CD4-positive, alpha-beta T cell (primary cell): ENCODE measurements around the gene NAV2. TPM values are rescaled to one million over a fixed set of nuclear protein-coding genes. Genes with fewer than 3 reads are reported as not detected.

Source experiments
- ATAC-seq: fragments of 200-7000 bp; cut with Tn5 transposase; one replicate; pipeline ENCODE4 v1.10.0; 2022; ENCODE audit warnings: mild to moderate bottlenecking; ENCODE audit not compliant: poor library complexity
- CTCF ChIA-PET: fragments of 350-600 bp; sonication (Branson Sonifier 250); formaldehyde crosslinking; loops from one replicate; lab custom pipeline; 2021; ENCODE audit warnings: antibody characterized with exemption, inconsistent platforms; lab: Charles Lee
- POLR2A ChIA-PET: fragments of 350-600 bp; sonication (Branson Sonifier 250); formaldehyde crosslinking; loops from one replicate; lab custom pipeline; 2021; ENCODE audit warnings: antibody characterized with exemption, inconsistent platforms; lab: Charles Lee
- DNase-seq, 14 experiments: peaks; one replicate each; pipeline ENCODE4 v3.0.0-alpha.2; 2013 to 2020; ENCODE audit warnings: mixed read lengths in 2 of 14
- H3K27ac ChIP-seq, 2 donors: one replicate each; pipeline versions ENCODE4 v1.5.1 to v1.7.0; 2013; ENCODE audit warnings: low read length in 2 of 2, low read depth in 1 of 2, mild to moderate bottlenecking in 1 of 2
- H3K27me3 ChIP-seq, 2 experiments: 1 replicate in 1 of 2; 2 replicates in 1 of 2; pipeline versions ENCODE4 v1.6.1 to v1.7.0; 2013; ENCODE audit warnings: low read length in 2 of 2, control low read depth in 1 of 2, mild to moderate bottlenecking in 1 of 2, moderate library complexity in 1 of 2; ENCODE audit not compliant: insufficient read depth in 2 of 2, control insufficient read depth in 1 of 2
- H3K36me3 ChIP-seq: one replicate; pipeline ENCODE4 v1.6.1; 2013; ENCODE audit warnings: low read length, control low read depth; ENCODE audit not compliant: insufficient read depth
- H3K4me1 ChIP-seq: one replicate; pipeline ENCODE4 v1.6.1; 2013; ENCODE audit warnings: low read length, control low read depth; ENCODE audit not compliant: insufficient read depth
- H3K4me3 ChIP-seq: one replicate; pipeline ENCODE4 v1.5.1; 2013; ENCODE audit warnings: mild to moderate bottlenecking, low read length, moderate library complexity
- H3K9me3 ChIP-seq, 2 experiments: 1 replicate in 1 of 2; 2 replicates in 1 of 2; pipeline versions ENCODE4 v1.6.1 to v1.7.0; 2013; ENCODE audit warnings: low read length in 2 of 2, mild to moderate bottlenecking in 2 of 2, control low read depth in 1 of 2, moderate library complexity in 1 of 2; ENCODE audit not compliant: control insufficient read depth in 1 of 2, insufficient read depth in 1 of 2
- H3K27ac Mint-ChIP-seq: one replicate; pipeline ENCODE4 v1.8.0; 2020; ENCODE audit warnings: mixed read lengths
- H3K27me3 Mint-ChIP-seq: one replicate; pipeline ENCODE4 v1.8.0; 2021; ENCODE audit warnings: mixed read lengths
- H3K36me3 Mint-ChIP-seq: one replicate; pipeline ENCODE4 v1.8.0; 2021; ENCODE audit warnings: low read depth, mixed read lengths
- H3K4me1 Mint-ChIP-seq: one replicate; pipeline ENCODE4 v1.8.0; 2021; ENCODE audit warnings: low read depth, mixed read lengths
- H3K4me3 Mint-ChIP-seq: one replicate; pipeline ENCODE4 v1.8.0; 2020; ENCODE audit warnings: mild to moderate bottlenecking, mixed read lengths
- H3K9me3 Mint-ChIP-seq: one replicate; pipeline ENCODE4 v1.8.0; 2020; ENCODE audit warnings: mixed read lengths
- intact Hi-C, 2 experiments: fragments of 100-400 bp; cut with DNase I in 1 of 2; cut with micrococcal nuclease in 1 of 2; formaldehyde crosslinking; loops; one replicate each; pipeline versions ENCODE4 v1.15.1 to v1.9.0; 2023 to 2025; cut with DNase I, micrococcal nuclease
- total RNA-seq, 174 experiments: library from RNA in 2 of 174; stranded (reverse) in 2 of 174; gene quantifications; one replicate each; pipeline ENCODE4 v1.2.3 and lab custom pipeline; 2021 to 2026
- TF ChIP-seq, protein P1 (sequence below): fragments of 200-600 bp; IDR thresholded peaks from one replicate; pipeline ENCODE4 v1.8.0; 2022; ENCODE audit warnings: antibody characterized with exemption, mild to moderate bottlenecking

The NAV2 gene
- total RNA-seq, 2 experiments from 2014 or later: 0.55 to 0.64 TPM

DNA sequence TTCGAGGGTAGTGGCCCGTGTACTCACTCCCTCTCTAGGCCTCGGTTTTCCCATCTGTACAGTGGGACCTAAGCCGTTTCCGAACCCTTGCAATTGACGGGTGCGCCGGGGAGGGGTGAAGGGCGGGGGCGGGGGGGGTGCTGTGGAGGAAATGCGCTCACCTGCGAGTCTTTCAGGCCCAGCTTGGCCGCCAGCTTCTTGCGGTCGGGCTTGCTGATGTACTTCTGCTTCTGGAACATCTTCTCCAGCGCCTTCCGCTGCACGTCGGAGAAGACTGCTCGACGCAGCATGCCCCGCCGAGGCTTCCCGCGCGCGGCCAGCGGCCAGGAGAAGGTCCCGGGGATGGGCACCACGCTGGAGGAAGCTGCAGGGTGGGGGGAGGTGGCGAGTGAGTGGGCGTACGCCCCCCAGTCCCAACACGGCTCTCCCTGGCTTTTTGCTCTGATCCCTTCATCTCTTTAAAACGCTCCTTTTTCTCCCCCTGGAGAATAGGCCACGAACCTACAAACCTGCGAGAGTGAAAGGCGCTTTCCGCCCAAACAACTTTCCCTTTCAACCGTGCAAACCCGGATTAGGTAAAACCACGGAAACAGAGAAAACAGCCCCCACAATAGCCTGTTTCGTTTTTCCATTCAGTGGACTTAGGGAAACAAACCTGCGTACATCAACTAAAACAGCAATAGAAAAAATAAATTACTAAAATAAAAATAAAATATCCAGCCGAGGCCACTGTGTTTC is 444.4 kb downstream of the NAV2 start:
- intact Hi-C loops: no loop called here
- H3K36me3 ChIP-seq: no peaks in the 10 kb centered on the region
- Mint-ChIP-seq H3K4me3 (peak overlapping the region; percentile 85), H3K36me3 (no peaks in the 10 kb centered on the region), H3K9me3 (no peaks in the 10 kb centered on the region), H3K27me3 (peaks cover 63% of the 10 kb centered on the region), H3K4me1 (peaks cover 48% of the 10 kb centered on the region), H3K27ac (peak overlapping the region; percentile 12)
- DNase-seq (peak in 13 of 14 experiments; percentile 14 to 80 (median 38)), ATAC-seq (peak; percentile 68)
- peaks cover 57 to 61% of the 10 kb centered on the region in 2 experiments for H3K27me3 ChIP-seq
- ChIA-PET POLR2A (interaction anchor here (1.0 to 2.2 kb wide), 5 partner anchors 9 to 207 kb away, joined by 3 to 6 read pairs (median 4); partner anchors contain the start of gene HTATIP2), CTCF (no interaction called here)
- H3K27ac ChIP-seq: no peak overlapping the region
- peak overlapping the region; percentile 59 for H3K4me3 ChIP-seq
- peaks cover 40% of the 10 kb centered on the region for H3K4me1 ChIP-seq
- H3K9me3 ChIP-seq: peaks cover 14 to 47% of the 10 kb centered on the region in 2 experiments
- TF ChIP-seq, protein P1, sequence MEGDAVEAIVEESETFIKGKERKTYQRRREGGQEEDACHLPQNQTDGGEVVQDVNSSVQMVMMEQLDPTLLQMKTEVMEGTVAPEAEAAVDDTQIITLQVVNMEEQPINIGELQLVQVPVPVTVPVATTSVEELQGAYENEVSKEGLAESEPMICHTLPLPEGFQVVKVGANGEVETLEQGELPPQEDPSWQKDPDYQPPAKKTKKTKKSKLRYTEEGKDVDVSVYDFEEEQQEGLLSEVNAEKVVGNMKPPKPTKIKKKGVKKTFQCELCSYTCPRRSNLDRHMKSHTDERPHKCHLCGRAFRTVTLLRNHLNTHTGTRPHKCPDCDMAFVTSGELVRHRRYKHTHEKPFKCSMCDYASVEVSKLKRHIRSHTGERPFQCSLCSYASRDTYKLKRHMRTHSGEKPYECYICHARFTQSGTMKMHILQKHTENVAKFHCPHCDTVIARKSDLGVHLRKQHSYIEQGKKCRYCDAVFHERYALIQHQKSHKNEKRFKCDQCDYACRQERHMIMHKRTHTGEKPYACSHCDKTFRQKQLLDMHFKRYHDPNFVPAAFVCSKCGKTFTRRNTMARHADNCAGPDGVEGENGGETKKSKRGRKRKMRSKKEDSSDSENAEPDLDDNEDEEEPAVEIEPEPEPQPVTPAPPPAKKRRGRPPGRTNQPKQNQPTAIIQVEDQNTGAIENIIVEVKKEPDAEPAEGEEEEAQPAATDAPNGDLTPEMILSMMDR: no peak

DNA sequence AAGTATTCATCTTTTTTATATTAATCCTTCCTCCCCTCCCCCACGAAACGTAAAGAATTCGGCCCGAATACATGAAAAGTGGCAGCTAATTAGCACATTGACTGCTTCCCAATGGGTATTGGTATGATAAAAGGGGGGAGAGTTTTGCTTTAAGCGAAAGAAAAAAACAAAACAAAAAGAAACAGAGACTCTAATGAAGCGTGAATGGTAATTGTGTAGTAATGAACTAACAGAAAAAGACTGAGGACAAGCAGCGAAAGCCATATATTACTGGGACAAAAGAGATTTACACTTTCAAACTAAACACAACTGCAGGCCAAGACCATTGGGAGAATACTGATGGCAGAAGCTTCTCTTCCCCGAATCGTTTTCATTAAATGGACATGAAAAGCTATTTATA is 445.1 kb downstream of the NAV2 start:
- H3K9me3 ChIP-seq: peaks cover 14 to 51% of the 10 kb centered on the region in 2 experiments
- Mint-ChIP-seq H3K36me3 (no peaks in the 10 kb centered on the region), H3K4me3 (peak overlapping the region; percentile 77), H3K9me3 (no peaks in the 10 kb centered on the region), H3K4me1 (peaks cover 55% of the 10 kb centered on the region), H3K27ac (no peak overlapping the region), H3K27me3 (peaks cover 70% of the 10 kb centered on the region)
- ATAC-seq: no peak
- no peak for DNase-seq
- TF ChIP-seq, protein P1: no peak
- H3K27me3 ChIP-seq: peaks cover 63 to 68% of the 10 kb centered on the region in 2 experiments
- POLR2A ChIA-PET: interaction anchor here (1.0 to 2.2 kb wide), 4 partner anchors 8 to 206 kb away, joined by 3 to 6 read pairs (median 4); partner anchors contain the start of gene HTATIP2
- CTCF ChIA-PET: no interaction called here
- peaks cover 42% of the 10 kb centered on the region for H3K4me1 ChIP-seq
- intact Hi-C loops: no loop called here
- peak overlapping the region; percentile 59 for H3K4me3 ChIP-seq
- no peak overlapping the region for H3K27ac ChIP-seq
- no peaks in the 10 kb centered on the region for H3K36me3 ChIP-seq

DNA sequence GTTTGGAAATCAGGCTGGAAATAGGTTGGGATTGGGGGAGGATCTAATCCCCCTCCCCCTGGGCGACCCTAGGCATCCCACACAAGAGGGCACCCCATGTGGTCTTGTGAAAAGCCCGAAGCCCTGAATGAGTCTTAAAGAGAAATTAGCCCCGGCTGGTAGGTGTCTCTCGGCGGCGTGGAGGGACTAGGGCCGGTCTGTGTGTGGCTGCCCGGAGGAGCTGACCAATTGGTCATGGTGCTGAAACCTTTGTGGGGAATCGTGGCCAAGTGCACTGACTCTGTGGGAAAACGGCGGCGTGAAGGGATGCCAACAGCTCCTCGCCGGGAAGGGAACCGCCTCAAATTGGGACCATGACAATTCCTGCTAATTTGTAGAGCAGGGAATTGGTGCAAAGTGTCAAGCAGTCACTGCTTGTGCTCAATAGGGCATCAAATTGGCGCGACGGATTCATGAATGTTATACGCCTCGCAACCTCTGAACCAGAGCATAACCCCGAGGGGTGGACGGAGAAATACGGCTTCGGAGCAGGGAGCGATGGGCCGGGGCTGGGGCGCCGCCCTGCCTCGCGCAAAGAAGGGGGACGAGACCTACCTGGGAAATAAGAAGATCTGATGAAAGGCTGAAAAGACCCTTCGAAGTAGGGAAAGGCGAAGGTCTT is 446.1 kb downstream of the NAV2 start:
- TF ChIP-seq, protein P1: no peak
- ATAC-seq (no peak), DNase-seq (peak in 3 of 14 experiments; percentile 11 to 31 (median 22))
- Histone ChIP-seq H3K27me3 (peaks cover 73 to 77% of the 10 kb centered on the region in 2 experiments), H3K27ac (no peak overlapping the region), H3K9me3 (peaks cover 14 to 60% of the 10 kb centered on the region in 2 experiments), H3K4me1 (peaks cover 52% of the 10 kb centered on the region), H3K36me3 (no peaks in the 10 kb centered on the region), H3K4me3 (no peak overlapping the region)
- H3K9me3 Mint-ChIP-seq: no peaks in the 10 kb centered on the region
- H3K36me3 Mint-ChIP-seq: no peaks in the 10 kb centered on the region
- H3K4me3 Mint-ChIP-seq: peak overlapping the region; percentile 44
- peak overlapping the region; percentile 9 for H3K27ac Mint-ChIP-seq
- peaks cover 74% of the 10 kb centered on the region for H3K27me3 Mint-ChIP-seq
- ChIA-PET POLR2A (interaction anchor here (1.0 to 2.2 kb wide), 2 partner anchors 202 to 205 kb away, joined by 3 to 6 read pairs; partner anchors contain the start of gene HTATIP2), CTCF (interaction anchor here (1.8 kb wide), 1 partner anchor 30 kb away, joined by 3 read pairs; no protein-coding TSS in a partner anchor)
- peaks cover 64% of the 10 kb centered on the region for H3K4me1 Mint-ChIP-seq
- intact Hi-C loops: no loop called here
